Endothelial cell (in vitro differentiated cells): ENCODE measurements around the gene SMYD1. TPM values are rescaled to one million over a fixed set of nuclear protein-coding genes. Genes with fewer than 3 reads are reported as not detected.
A peak's percentile ranks its signal among the peaks of the same experiment; 100 is the strongest.

Experiments
- DNase-seq: peaks from one replicate; pipeline ENCODE4 v3.0.0; 2021; ENCODE audit warnings: low spot score
- H3K27ac Mint-ChIP-seq: one replicate; pipeline ENCODE4 v1.8.0; 2021; ENCODE audit warnings: mixed read lengths, inconsistent platforms; ENCODE audit not compliant: unreplicated experiment
- H3K27me3 Mint-ChIP-seq: one replicate; pipeline ENCODE4 v1.8.0; 2021; ENCODE audit warnings: mild to moderate bottlenecking, moderate library complexity, mixed read lengths, inconsistent platforms; ENCODE audit not compliant: unreplicated experiment
- H3K36me3 Mint-ChIP-seq: one replicate; pipeline ENCODE4 v1.8.0; 2021; ENCODE audit warnings: mild to moderate bottlenecking, low read depth, mixed read lengths, inconsistent platforms; ENCODE audit not compliant: unreplicated experiment
- H3K4me1 Mint-ChIP-seq: one replicate; pipeline ENCODE4 v1.8.0; 2021; ENCODE audit warnings: mild to moderate bottlenecking, mixed read lengths, inconsistent platforms; ENCODE audit not compliant: unreplicated experiment
- H3K4me3 Mint-ChIP-seq: one replicate; pipeline ENCODE4 v1.8.0; 2021; ENCODE audit warnings: mild to moderate bottlenecking, mixed read lengths, inconsistent platforms; ENCODE audit not compliant: unreplicated experiment
- H3K9me3 Mint-ChIP-seq: one replicate; pipeline ENCODE4 v1.8.0; 2021; ENCODE audit warnings: mixed read lengths, inconsistent platforms; ENCODE audit not compliant: unreplicated experiment
- CTCF ChIP-seq: fragments of 200-600 bp; sonication (generic); IDR thresholded peaks from one replicate; pipeline ENCODE4 v1.5.0; 2021; ENCODE audit warnings: antibody characterized with exemption; ENCODE audit not compliant: unreplicated experiment
- total RNA-seq: library from RNA; stranded (reverse); fragmentation: NEBNext Ultra II Directional; extraction: Animal tissue kit (Norgen Biotek cat#: 25700); gene quantifications from one replicate; pipeline ENCODE4 v1.2.1, GENCODE V29; 2021; ENCODE audit not compliant: unreplicated experiment

SMYD1 gene
- total RNA-seq, 1 donor from 2014 or later = not detected

- H3K27me3 Mint-ChIP-seq = peaks cover 2% of the 10 kb centered on the region
- DNase-seq = no peak
- no peaks in the 10 kb centered on the region for H3K4me1 Mint-ChIP-seq
- H3K36me3 Mint-ChIP-seq = no peaks in the 10 kb centered on the region
- no peak overlapping the region for H3K4me3 Mint-ChIP-seq
- TF ChIP-seq CTCF = no peak
- no peaks in the 10 kb centered on the region for H3K9me3 Mint-ChIP-seq
- H3K27ac Mint-ChIP-seq = no peak overlapping the region
These were observed 29.1 kb downstream of the SMYD1 start for GRCh38 chr2:88096708-88097107.

- Mint-ChIP-seq H3K27me3 (peaks cover 2% of the 10 kb centered on the region), H3K4me3 (no peak overlapping the region), H3K4me1 (no peaks in the 10 kb centered on the region), H3K36me3 (no peaks in the 10 kb centered on the region), H3K9me3 (no peaks in the 10 kb centered on the region), H3K27ac (no peak overlapping the region)
- TF ChIP-seq CTCF = no peak
- DNase-seq = no peak
These were observed 29.6 kb downstream of the SMYD1 start for GRCh38 chr2:88097192-88097591.

- no peaks in the 10 kb centered on the region for H3K9me3 Mint-ChIP-seq
- H3K4me3 Mint-ChIP-seq = no peak overlapping the region
- no peaks in the 10 kb centered on the region for H3K4me1 Mint-ChIP-seq
- H3K27me3 Mint-ChIP-seq = peaks cover 3% of the 10 kb centered on the region
- no peak overlapping the region for H3K27ac Mint-ChIP-seq
- DNase-seq = no peak
- no peak for TF ChIP-seq CTCF
- no peaks in the 10 kb centered on the region for H3K36me3 Mint-ChIP-seq
These were observed 30.4 kb downstream of the SMYD1 start for GRCh38 chr2:88097891-88098557.

GRCh38 chr2:88098558-88098900, 30.9 kb downstream of the SMYD1 start:
- no peaks in the 10 kb centered on the region for H3K9me3 Mint-ChIP-seq
- TF ChIP-seq CTCF = no peak
- no peak overlapping the region for H3K27ac Mint-ChIP-seq
- no peak for DNase-seq
- H3K27me3 Mint-ChIP-seq = peaks cover 3% of the 10 kb centered on the region
- H3K36me3 Mint-ChIP-seq = no peaks in the 10 kb centered on the region
- H3K4me3 Mint-ChIP-seq = no peak overlapping the region
- H3K4me1 Mint-ChIP-seq = no peaks in the 10 kb centered on the region

GRCh38 chr2:88099798-88100488, 32.3 kb downstream of the SMYD1 start:
- Mint-ChIP-seq H3K4me3 (no peak overlapping the region), H3K27me3 (peaks cover 3% of the 10 kb centered on the region), H3K36me3 (no peaks in the 10 kb centered on the region), H3K4me1 (no peaks in the 10 kb centered on the region), H3K9me3 (no peaks in the 10 kb centered on the region), H3K27ac (no peak overlapping the region)
- DNase-seq = peak; percentile 26
- TF ChIP-seq CTCF = no peak
